ENCODE results near the gene LRRC34. TPM values are rescaled to one million over a fixed set of nuclear protein-coding genes. Genes with fewer than 3 reads are reported as not detected.
A peak's percentile ranks its signal among the peaks of the same experiment; 100 is the strongest.

Gene LRRC34, protein sequence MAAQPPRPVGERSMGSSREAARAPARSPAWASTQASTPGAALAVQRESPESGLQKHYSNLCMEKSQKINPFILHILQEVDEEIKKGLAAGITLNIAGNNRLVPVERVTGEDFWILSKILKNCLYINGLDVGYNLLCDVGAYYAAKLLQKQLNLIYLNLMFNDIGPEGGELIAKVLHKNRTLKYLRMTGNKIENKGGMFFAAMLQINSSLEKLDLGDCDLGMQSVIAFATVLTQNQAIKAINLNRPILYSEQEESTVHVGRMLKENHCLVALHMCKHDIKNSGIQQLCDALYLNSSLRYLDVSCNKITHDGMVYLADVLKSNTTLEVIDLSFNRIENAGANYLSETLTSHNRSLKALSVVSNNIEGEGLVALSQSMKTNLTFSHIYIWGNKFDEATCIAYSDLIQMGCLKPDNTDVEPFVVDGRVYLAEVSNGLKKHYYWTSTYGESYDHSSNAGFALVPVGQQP
- total RNA-seq (2021; fragmentation: NEBNext Ultra II Directional; extraction: Animal tissue kit (Norgen Biotek cat#: 25700)): 3.3 and 4.6 TPM in 2 replicates
- polyA plus RNA-seq (2011; rRNA removed): 3.0 and 4.1 TPM in 2 replicates
- polyA plus RNA-seq (2011; cell fraction: cytosol; rRNA removed): 4.9 TPM
- 3.2 TPM for polyA plus RNA-seq (2011; cell fraction: nucleus; rRNA removed)
- 3.1 to 5.3 TPM (median 3.7 TPM) in 4 replicates for polyA plus RNA-seq (2012, experiment 1 of 2)
- polyA plus RNA-seq (2012, experiment 2 of 2): 0.83 TPM
- polyA plus RNA-seq (2013, experiment 1 of 2): 2.7 TPM
- 3.0 TPM for polyA plus RNA-seq (2013, experiment 2 of 2)
- 2.1 and 5.4 TPM in 2 replicates for polyA minus RNA-seq (2011; rRNA and poly(A)+ RNA removed)
- 3.2 TPM for polyA minus RNA-seq (2011; cell fraction: cytosol; rRNA and poly(A)+ RNA removed)
- polyA minus RNA-seq (2011; cell fraction: nucleus; rRNA and poly(A)+ RNA removed): 8.2 TPM
- long read RNA-seq, experiment 1, partial matches to known transcripts: 0 of 3 reads
- long read RNA-seq, experiment 1, other reads (novel, unspliced or antisense): 1 of 3 reads
- long read RNA-seq, experiment 2: 0 reads

DNA sequence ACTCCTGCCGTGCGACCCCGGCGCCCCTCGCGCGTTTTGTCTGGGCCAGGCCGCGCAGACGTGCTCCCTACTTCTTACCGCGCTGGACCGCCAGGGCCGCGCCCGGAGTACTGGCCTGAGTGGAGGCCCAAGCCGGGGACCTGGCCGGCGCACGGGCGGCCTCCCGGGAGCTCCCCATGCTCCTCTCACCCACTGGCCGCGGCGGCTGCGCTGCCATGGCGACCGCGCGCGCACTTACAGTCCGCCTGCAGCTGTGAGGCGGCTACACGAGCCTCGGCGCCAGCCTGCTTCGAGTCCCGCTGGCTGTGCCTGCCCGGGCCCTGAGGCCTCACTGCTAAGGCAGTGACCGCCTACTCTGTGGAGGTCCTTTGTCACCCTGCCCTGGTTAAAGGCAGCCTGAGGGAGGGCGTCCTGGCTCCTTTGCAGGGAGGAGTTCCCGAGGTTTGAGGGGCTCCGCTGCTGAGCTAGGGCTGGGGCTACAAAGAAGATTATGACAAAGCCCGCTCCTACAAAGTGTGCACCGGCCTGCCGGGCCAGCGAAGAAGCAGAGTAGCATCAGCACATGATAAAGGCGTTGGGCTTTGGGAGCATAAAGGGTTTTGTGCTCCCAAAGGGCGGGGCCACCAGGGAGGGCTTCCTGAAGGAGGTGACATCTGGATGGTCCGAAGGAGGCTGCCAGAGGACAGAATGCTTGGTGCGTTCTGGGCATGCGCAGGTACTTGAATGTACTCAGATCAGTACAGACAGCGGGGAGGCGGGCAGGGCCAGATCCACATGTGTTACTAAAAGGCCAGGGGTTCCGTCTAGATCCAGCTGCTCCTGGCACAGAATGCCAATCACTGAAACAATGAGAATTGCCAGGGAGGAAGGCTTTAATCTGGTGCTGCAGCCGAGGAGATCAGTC, at the start of gene LRRC34, which contains the start of gene LRRIQ4:
TSS of gene LRRC34 (minus strand) at position 573 of the 904 bp plus-strand sequence. CDS start at position 217, 356 bp downstream.
TSS of gene LRRIQ4 (plus strand) at position 539 of the 904 bp plus-strand sequence. CDS start 9,052 bp downstream, outside the sequence.
- Histone ChIP-seq H3K14ac (ENCODE audit: insufficient read length) (no peak within 1 kb of the TSS), H2BK5ac (ENCODE audit: low read depth, low read length) (peak within 1 kb of the TSS; percentile 76; the same call in 1 of the 2 replicates), H3K9me3 (ENCODE audit: insufficient read depth in 2 of 2, low read depth in 1 of 2, low read length in 1 of 2) (no peaks in the 10 kb centered on the region; a peak in 1 of 4 replicates), H3K18ac (ENCODE audit: extremely low read depth, low read length) (peak within 1 kb of the TSS; percentile 92), H3K79me1 (ENCODE audit: low read depth, low read length) (no peaks in the 10 kb centered on the region), H2AFZ (ENCODE audit: low read length) (peak within 1 kb of the TSS; percentile 88), H3K23me2 (ENCODE audit: low read depth, low read length) (peaks cover 4% of the 10 kb centered on the region; the same call in 1 of the 2 replicates), H4K91ac (replicated peaks; ENCODE audit: insufficient read length, low read length) (no peak within 1 kb of the TSS), H2BK12ac (ENCODE audit: low read depth, low read length) (peak within 1 kb of the TSS; percentile 86; the same call in 1 of the 2 replicates), H4K20me1 (replicated peaks in 1 of 2; ENCODE audit: control insufficient read depth in 1 of 2, insufficient read depth in 2 of 2, low read length in 2 of 2) (no peaks in the 10 kb centered on the region), H3K36me3 (ENCODE audit: control insufficient read depth in 2 of 4, insufficient read depth in 4 of 4, low read length in 3 of 4) (no peaks in the 10 kb centered on the region), H3K27ac (ENCODE audit: low read depth, low read length) (no peak within 1 kb of the TSS), H2AK5ac (ENCODE audit: low read depth, low read length) (no peak within 1 kb of the TSS), H3K79me2 (ENCODE audit: control insufficient read depth in 1 of 2, insufficient read depth in 2 of 2, low read length in 2 of 2) (no peaks in the 10 kb centered on the region), H3K23ac (ENCODE audit: insufficient read length) (no peak within 1 kb of the TSS), H3K4me2 (ENCODE audit: insufficient read depth in 1 of 2, low read depth in 2 of 2, low read length in 2 of 2) (peak within 1 kb of the TSS; percentile 79 to 93), H3K4me3 (ENCODE audit: extremely low read depth in 1 of 4, insufficient read depth in 2 of 4, low read depth in 3 of 4, low read length in 4 of 4) (peak within 1 kb of the TSS; percentile 54 to 73 (median 68)), H4K8ac (ENCODE audit: extremely low read depth, insufficient read depth, low read length) (peak within 1 kb of the TSS; percentile 86), H3K4me1 (replicated peaks in 1 of 4; ENCODE audit: control insufficient read depth in 3 of 4, insufficient read depth in 4 of 4, low read length in 3 of 4) (peaks cover 7 to 20% (median 10%) of the 10 kb centered on the region in 4 experiments; a peak in 6 of 7 replicates), H2BK120ac (replicated peaks; ENCODE audit: low read depth, low read length) (peak within 1 kb of the TSS; percentile 54), H3K56ac (replicated peaks; ENCODE audit: insufficient read length, low read depth, low read length) (peak within 1 kb of the TSS; percentile 82), H4K5ac (ENCODE audit: insufficient read length, low read depth, low read length) (peak within 1 kb of the TSS; percentile 67), H3K4ac (replicated peaks; ENCODE audit: insufficient read length, low read depth, low read length) (peak within 1 kb of the TSS; percentile 69), H2BK15ac (ENCODE audit: low read length) (peak within 1 kb of the TSS; percentile 20), H3K9ac (replicated peaks in 1 of 4; ENCODE audit: extremely low read depth in 1 of 4, low read depth in 3 of 4, low read length in 3 of 4) (peak within 1 kb of the TSS; percentile 52 to 63 (median 59)), H3K27me3 (replicated peaks in 1 of 4; ENCODE audit: control insufficient read depth in 3 of 4, extremely low read depth in 1 of 4, insufficient read depth in 3 of 4, low read length in 3 of 4) (peaks cover 0 to 7% (median 4%) of the 10 kb centered on the region in 4 experiments; a peak in 6 of 7 replicates), H2BK20ac (ENCODE audit: low read length) (peak within 1 kb of the TSS; percentile 66; the same call in 1 of the 2 replicates)
- ChIA-PET POLR2A (ENCODE audit: partially characterized antibody) (interaction anchor here (0.7 to 3.8 kb wide), 3 partner anchors 39 to 154 kb away, joined by 3 to 20 read pairs (median 5); partner anchors contain the start of genes MYNN, SEC62 and TERC), CTCF (ENCODE audit: partially characterized antibody) (interaction anchor here (0.6 to 3.0 kb wide), 4 partner anchors 10 to 49 kb away, joined by 3 to 11 read pairs (median 4); partner anchors contain the start of gene TERC)
- FAIRE-seq (peak; percentile 13), DNase-seq (ENCODE audit: low read depth in 1 of 2, low spot score in 2 of 2) (peak; percentile 81 to 83)
- WGBS, 2 experiments (ENCODE audit: extremely low coverage in 1 of 2, insufficient coverage in 1 of 2, insufficient read length in 1 of 2, insufficient replicate concordance in 2 of 2, low coverage in 1 of 2, low lambda C conversion rate in 2 of 2, missing lambda C conversion rate in 1 of 2): 7% methylated on average over 51 of the region's 56 CpGs; no CpG with 5 or more reads in 1 of the 2 experiments

Measured in H1 (cell line).